ENCODE measurements around the gene ARHGEF3.

The ARHGEF3 gene

DNA sequence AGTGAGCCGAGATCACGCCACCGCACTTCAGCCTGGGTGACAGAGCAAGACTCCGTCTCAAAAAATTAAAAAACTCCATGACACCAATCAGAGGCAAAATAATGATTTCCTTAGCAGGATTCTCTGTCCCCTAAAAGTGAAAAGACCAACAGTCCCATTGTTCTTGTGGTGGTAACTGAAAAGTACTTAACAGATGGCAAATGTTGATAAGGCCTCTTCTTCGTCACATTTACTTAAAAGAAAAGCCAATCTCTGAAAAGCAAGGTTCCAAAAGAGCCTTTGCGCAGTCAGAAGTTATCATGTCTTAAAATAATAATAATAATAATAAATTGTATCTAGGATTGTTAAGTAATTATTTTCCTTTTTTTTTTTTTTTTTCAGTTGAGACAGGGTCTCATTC is 62.7 kb downstream of the ARHGEF3 start:
- H3K4me1 ChIP-seq (ENCODE audit: control insufficient read depth, insufficient read depth, low read length), result no peaks in the 10 kb centered on the region
- ChIA-PET CTCF (no interaction called here), POLR2A (no interaction called here)
- no peak overlapping the region for H3K27ac ChIP-seq (ENCODE audit: extremely low read depth, low read depth, low read length)
- H3K36me3 ChIP-seq (ENCODE audit: control insufficient read depth in 2 of 2, insufficient read depth in 1 of 2, low read length in 2 of 2), result peaks cover 0 to 12% of the 10 kb centered on the region in 2 experiments; a peak in 1 of 3 replicates
- H3K9me3 ChIP-seq (ENCODE audit: control insufficient read depth, insufficient read depth, low read depth, low read length), result no peaks in the 10 kb centered on the region
- no peak overlapping the region for H3K4me3 ChIP-seq (ENCODE audit: low read depth, low read length)
- TF ChIP-seq, protein P1, sequence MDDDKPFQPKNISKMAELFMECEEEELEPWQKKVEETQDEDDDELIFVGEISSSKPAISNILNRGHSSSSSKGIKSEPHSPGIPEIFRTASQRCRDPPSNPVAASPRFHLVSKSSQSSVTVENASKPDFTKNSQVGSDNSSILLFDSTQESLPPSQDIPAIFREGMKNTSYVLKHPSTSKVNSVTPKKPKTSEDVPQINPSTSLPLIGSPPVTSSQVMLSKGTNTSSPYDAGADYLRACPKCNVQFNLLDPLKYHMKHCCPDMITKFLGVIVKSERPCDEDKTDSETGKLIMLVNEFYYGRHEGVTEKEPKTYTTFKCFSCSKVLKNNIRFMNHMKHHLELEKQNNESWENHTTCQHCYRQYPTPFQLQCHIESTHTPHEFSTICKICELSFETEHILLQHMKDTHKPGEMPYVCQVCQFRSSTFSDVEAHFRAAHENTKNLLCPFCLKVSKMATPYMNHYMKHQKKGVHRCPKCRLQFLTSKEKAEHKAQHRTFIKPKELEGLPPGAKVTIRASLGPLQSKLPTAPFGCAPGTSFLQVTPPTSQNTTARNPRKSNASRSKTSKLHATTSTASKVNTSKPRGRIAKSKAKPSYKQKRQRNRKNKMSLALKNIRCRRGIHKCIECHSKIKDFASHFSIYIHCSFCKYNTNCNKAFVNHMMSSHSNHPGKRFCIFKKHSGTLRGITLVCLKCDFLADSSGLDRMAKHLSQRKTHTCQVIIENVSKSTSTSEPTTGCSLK (tag by site-specific recombination; IDR thresholded peaks at IDR 0.05), result no peak
- TF ChIP-seq GFI1B (tag by site-specific recombination; IDR thresholded peaks at IDR 0.05), result no peak
- TF ChIP-seq ZNF626 (tag by site-specific recombination; IDR thresholded peaks at IDR 0.05), result no peak
- no peak for TF ChIP-seq HOXD13 (CRISPR knock-in tag; IDR thresholded peaks at IDR 0.05; ENCODE audit: borderline replicate concordance)
- TF ChIP-seq GLI4 (tag by site-specific recombination; IDR thresholded peaks at IDR 0.05), result no peak
- no peak for TF ChIP-seq FEZF1 (tag by site-specific recombination; IDR thresholded peaks at IDR 0.05)
- no peak for TF ChIP-seq TRIM28 (IDR thresholded peaks at IDR 0.05; ENCODE audit: borderline replicate concordance, low read length)
- no peak for TF ChIP-seq ZNF530 (tag by site-specific recombination; IDR thresholded peaks at IDR 0.05; ENCODE audit: low read depth)
- no peak for TF ChIP-seq ZNF202 (tag by site-specific recombination; IDR thresholded peaks at IDR 0.05; ENCODE audit: borderline replicate concordance)

DNA sequence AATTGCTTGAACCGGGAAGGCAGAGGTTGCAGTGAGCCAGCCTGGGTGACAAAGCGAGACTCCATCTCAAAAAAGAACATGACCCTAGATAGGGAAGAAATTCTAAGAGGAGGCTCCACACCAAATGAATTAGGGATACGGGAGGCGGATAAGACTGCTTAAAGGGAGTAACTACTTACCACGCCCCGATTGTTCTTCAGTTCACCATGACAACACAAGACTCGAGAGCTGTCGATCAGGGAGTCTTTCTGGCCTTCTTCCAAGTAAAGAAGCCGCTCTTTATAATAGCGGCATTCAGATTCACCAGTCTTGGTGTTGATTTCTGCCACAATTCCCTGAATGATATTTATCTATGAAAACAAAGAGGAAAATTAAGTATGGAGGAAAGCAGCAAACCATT is 64.7 kb downstream of the ARHGEF3 start:
- CTCF ChIA-PET, result no interaction called here
- Histone ChIP-seq H3K36me3 (ENCODE audit: control insufficient read depth in 2 of 2, insufficient read depth in 1 of 2, low read length in 2 of 2) (peaks cover 0 to 9% of the 10 kb centered on the region in 2 experiments; a peak in 1 of 3 replicates), H3K4me3 (ENCODE audit: low read depth, low read length) (no peak overlapping the region), H3K9me3 (ENCODE audit: control insufficient read depth, insufficient read depth, low read depth, low read length) (no peaks in the 10 kb centered on the region), H3K27ac (ENCODE audit: extremely low read depth, low read depth, low read length) (no peak overlapping the region), H3K4me1 (ENCODE audit: control insufficient read depth, insufficient read depth, low read length) (no peaks in the 10 kb centered on the region)
- TF ChIP-seq KLF1 (tag by site-specific recombination; IDR thresholded peaks at IDR 0.05) (no peak), ZNF157 (tag by site-specific recombination; IDR thresholded peaks at IDR 0.05) (no peak), MEIS1 (CRISPR knock-in tag; IDR thresholded peaks at IDR 0.05; ENCODE audit: borderline replicate concordance) (no peak), ZNF311 (tag by site-specific recombination; IDR thresholded peaks at IDR 0.05; ENCODE audit: borderline replicate concordance) (no peak), ZNF37A (tag by site-specific recombination; IDR thresholded peaks at IDR 0.05) (no peak), ZNF677 (tag by site-specific recombination; IDR thresholded peaks at IDR 0.05) (no peak), ZNF623 (tag by site-specific recombination; IDR thresholded peaks at IDR 0.05) (no peak)
- TF ChIP-seq, protein P2, sequence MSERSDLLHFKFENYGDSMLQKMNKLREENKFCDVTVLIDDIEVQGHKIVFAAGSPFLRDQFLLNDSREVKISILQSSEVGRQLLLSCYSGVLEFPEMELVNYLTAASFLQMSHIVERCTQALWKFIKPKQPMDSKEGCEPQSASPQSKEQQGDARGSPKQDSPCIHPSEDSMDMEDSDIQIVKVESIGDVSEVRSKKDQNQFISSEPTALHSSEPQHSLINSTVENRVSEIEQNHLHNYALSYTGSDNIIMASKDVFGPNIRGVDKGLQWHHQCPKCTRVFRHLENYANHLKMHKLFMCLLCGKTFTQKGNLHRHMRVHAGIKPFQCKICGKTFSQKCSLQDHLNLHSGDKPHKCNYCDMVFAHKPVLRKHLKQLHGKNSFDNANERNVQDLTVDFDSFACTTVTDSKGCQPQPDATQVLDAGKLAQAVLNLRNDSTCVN (tag by site-specific recombination; optimal IDR thresholded peaks at IDR 0.05), result no peak
- TF ChIP-seq, protein P3, sequence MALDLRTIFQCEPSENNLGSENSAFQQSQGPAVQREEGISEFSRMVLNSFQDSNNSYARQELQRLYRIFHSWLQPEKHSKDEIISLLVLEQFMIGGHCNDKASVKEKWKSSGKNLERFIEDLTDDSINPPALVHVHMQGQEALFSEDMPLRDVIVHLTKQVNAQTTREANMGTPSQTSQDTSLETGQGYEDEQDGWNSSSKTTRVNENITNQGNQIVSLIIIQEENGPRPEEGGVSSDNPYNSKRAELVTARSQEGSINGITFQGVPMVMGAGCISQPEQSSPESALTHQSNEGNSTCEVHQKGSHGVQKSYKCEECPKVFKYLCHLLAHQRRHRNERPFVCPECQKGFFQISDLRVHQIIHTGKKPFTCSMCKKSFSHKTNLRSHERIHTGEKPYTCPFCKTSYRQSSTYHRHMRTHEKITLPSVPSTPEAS (tag by site-specific recombination; IDR thresholded peaks at IDR 0.05), result no peak
- TF ChIP-seq, protein P4, sequence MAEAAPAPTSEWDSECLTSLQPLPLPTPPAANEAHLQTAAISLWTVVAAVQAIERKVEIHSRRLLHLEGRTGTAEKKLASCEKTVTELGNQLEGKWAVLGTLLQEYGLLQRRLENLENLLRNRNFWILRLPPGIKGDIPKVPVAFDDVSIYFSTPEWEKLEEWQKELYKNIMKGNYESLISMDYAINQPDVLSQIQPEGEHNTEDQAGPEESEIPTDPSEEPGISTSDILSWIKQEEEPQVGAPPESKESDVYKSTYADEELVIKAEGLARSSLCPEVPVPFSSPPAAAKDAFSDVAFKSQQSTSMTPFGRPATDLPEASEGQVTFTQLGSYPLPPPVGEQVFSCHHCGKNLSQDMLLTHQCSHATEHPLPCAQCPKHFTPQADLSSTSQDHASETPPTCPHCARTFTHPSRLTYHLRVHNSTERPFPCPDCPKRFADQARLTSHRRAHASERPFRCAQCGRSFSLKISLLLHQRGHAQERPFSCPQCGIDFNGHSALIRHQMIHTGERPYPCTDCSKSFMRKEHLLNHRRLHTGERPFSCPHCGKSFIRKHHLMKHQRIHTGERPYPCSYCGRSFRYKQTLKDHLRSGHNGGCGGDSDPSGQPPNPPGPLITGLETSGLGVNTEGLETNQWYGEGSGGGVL (tag by site-specific recombination; IDR thresholded peaks at IDR 0.05), result no peak
- POLR2A ChIA-PET, result no interaction called here

All from HEK293 (cell line).